Type B pancreatic cell (in vitro differentiated cells): Measurements from ENCODE around the gene AKAP1. TPM values are rescaled to one million over a fixed set of nuclear protein-coding genes. Genes with fewer than 3 reads are reported as not detected.

Source experiments
- DNase-seq: peaks from one replicate; pipeline ENCODE4 v3.0.0; 2021; ENCODE audit warnings: mixed read lengths; ENCODE audit not compliant: unreplicated experiment; ENCODE audit errors: extremely low spot score
- H3K27ac Mint-ChIP-seq: 2 replicates; pipeline ENCODE4 v1.8.0; 2021; ENCODE audit warnings: mild to moderate bottlenecking, mixed read lengths
- H3K27me3 Mint-ChIP-seq: 2 replicates; pipeline ENCODE4 v1.8.0; 2021; ENCODE audit warnings: mixed read lengths
- H3K36me3 Mint-ChIP-seq: 2 replicates; pipeline ENCODE4 v1.8.0; 2021; ENCODE audit warnings: mixed read lengths
- H3K4me1 Mint-ChIP-seq: one replicate; pipeline ENCODE4 v1.8.0; 2021; ENCODE audit warnings: mixed read lengths; ENCODE audit not compliant: unreplicated experiment
- H3K4me3 Mint-ChIP-seq: 2 replicates; pipeline ENCODE4 v1.8.0; 2021; ENCODE audit warnings: mild to moderate bottlenecking, mixed read lengths
- H3K9me3 Mint-ChIP-seq: 2 replicates; pipeline ENCODE4 v1.8.0; 2021; ENCODE audit warnings: mixed read lengths
- total RNA-seq: library from RNA; stranded (reverse); gene quantifications from 2 replicates; pipeline ENCODE4 v1.2.1, GENCODE V29; 2021; ENCODE audit warnings: low replicate concordance
- TF ChIP-seq, protein P1 (sequence below): fragments of 200-600 bp; sonication (generic); conservative IDR thresholded peaks from 2 replicates; pipeline ENCODE4 v1.5.0; 2021; ENCODE audit warnings: antibody characterized with exemption, mild to moderate bottlenecking

Gene AKAP1
- total RNA-seq, 1 donor from 2014 or later = 43.6 TPM

DNA sequence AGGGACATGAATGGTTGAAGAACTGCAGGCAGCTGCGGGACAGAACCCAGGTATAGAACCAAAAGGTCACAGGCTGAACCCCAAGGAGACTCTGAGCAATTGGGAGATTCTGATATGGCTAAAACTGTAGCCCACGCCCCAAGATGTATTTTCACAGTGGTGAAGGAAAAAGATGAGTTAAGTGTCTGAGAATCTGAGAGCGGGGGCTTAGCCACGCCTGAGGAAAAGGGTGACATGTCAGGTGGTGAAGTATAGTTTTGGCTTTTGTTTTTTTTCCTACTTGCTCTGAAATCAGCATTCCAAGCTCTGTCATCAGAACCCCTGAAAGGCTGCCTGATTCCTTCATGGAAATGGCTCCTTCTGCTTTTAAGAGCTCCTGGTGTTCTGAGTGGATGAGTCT is 73.3 kb downstream of the AKAP1 start:
- DNase-seq = no peak
- H3K9me3 Mint-ChIP-seq = no peaks in the 10 kb centered on the region
- peaks cover 9% of the 10 kb centered on the region for H3K4me1 Mint-ChIP-seq
- H3K36me3 Mint-ChIP-seq = no peaks in the 10 kb centered on the region
- no peak overlapping the region for H3K4me3 Mint-ChIP-seq
- TF ChIP-seq, protein P1, sequence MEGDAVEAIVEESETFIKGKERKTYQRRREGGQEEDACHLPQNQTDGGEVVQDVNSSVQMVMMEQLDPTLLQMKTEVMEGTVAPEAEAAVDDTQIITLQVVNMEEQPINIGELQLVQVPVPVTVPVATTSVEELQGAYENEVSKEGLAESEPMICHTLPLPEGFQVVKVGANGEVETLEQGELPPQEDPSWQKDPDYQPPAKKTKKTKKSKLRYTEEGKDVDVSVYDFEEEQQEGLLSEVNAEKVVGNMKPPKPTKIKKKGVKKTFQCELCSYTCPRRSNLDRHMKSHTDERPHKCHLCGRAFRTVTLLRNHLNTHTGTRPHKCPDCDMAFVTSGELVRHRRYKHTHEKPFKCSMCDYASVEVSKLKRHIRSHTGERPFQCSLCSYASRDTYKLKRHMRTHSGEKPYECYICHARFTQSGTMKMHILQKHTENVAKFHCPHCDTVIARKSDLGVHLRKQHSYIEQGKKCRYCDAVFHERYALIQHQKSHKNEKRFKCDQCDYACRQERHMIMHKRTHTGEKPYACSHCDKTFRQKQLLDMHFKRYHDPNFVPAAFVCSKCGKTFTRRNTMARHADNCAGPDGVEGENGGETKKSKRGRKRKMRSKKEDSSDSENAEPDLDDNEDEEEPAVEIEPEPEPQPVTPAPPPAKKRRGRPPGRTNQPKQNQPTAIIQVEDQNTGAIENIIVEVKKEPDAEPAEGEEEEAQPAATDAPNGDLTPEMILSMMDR = no peak
- H3K27ac Mint-ChIP-seq = no peak overlapping the region
- H3K27me3 Mint-ChIP-seq = peaks cover 4% of the 10 kb centered on the region

DNA sequence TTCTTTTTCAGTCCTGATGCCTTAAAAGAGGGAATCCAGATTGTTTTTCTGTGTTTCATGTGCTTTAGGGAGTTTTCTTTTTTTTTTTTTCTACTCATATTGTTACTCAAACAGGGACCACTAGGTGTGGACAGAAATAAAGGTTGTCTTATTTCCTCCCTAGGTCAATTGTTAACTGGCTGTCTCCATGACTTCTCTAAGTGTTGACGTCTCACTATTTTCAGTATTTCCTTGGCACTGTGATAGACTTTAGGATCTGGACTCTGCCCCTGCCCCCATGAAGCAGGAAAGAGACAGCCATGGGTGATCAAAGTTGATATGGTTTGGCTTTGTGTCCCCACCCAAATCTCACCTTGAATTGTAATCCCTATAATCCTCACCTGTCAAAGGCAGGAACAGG is 73.7 kb downstream of the AKAP1 start:
- no peaks in the 10 kb centered on the region for H3K36me3 Mint-ChIP-seq
- H3K9me3 Mint-ChIP-seq = no peaks in the 10 kb centered on the region
- no peak overlapping the region for H3K4me3 Mint-ChIP-seq
- H3K4me1 Mint-ChIP-seq = peaks cover 9% of the 10 kb centered on the region
- peaks cover 3% of the 10 kb centered on the region for H3K27me3 Mint-ChIP-seq
- TF ChIP-seq, protein P1 = no peak
- no peak overlapping the region for H3K27ac Mint-ChIP-seq
- no peak for DNase-seq

- TF ChIP-seq, protein P1 = no peak
- Mint-ChIP-seq H3K4me3 (no peak overlapping the region), H3K27me3 (no peaks in the 10 kb centered on the region), H3K36me3 (no peaks in the 10 kb centered on the region), H3K27ac (no peak overlapping the region), H3K4me1 (peaks cover 9% of the 10 kb centered on the region), H3K9me3 (no peaks in the 10 kb centered on the region)
- DNase-seq = no peak
Measured at GRCh38 chr17:57160624-57161023, 75.6 kb downstream of the AKAP1 start.

DNA sequence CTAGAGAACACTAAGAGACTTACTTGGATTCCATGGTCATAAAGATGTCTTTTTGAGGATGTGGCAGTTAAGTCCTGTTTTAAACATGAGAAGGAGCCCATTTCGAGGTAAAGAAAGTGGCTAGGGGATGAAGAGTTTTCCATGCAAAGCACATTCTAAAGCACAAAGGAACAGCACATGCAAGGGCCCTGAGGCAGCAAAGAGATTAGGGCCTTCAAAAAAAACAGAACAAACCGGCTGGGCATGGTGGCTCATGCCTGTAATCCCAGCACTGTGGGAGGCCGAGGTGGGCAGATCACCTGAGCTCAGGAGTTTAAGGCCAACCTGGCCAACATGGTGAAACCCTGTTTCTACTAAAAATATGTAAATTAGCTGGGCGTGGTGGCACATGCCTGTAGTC is 79.8 kb downstream of the AKAP1 start:
- H3K36me3 Mint-ChIP-seq = no peaks in the 10 kb centered on the region
- H3K4me1 Mint-ChIP-seq = peaks cover 4% of the 10 kb centered on the region
- no peak overlapping the region for H3K27ac Mint-ChIP-seq

GRCh38 chr17:57165754-57166153 is 80.7 kb downstream of the AKAP1 start:
- Mint-ChIP-seq H3K4me3 (no peak overlapping the region), H3K4me1 (peaks cover 4% of the 10 kb centered on the region), H3K27ac (no peak overlapping the region), H3K9me3 (no peaks in the 10 kb centered on the region), H3K27me3 (peaks cover 3% of the 10 kb centered on the region), H3K36me3 (no peaks in the 10 kb centered on the region)
- TF ChIP-seq, protein P1 = no peak
- no peak for DNase-seq

More for the DNA sequence above, 79.8 kb downstream of the AKAP1 start:
- no peak for DNase-seq
- Mint-ChIP-seq H3K27me3 (peaks cover 3% of the 10 kb centered on the region), H3K4me3 (no peak overlapping the region), H3K9me3 (no peaks in the 10 kb centered on the region)
- TF ChIP-seq, protein P1 = no peak

- peaks cover 3% of the 10 kb centered on the region for H3K27me3 Mint-ChIP-seq
- TF ChIP-seq, protein P1 = no peak
- peaks cover 4% of the 10 kb centered on the region for H3K4me1 Mint-ChIP-seq
- H3K27ac Mint-ChIP-seq = no peak overlapping the region
- no peak overlapping the region for H3K4me3 Mint-ChIP-seq
- H3K9me3 Mint-ChIP-seq = no peaks in the 10 kb centered on the region
- DNase-seq = no peak
- H3K36me3 Mint-ChIP-seq = no peaks in the 10 kb centered on the region
Measured at GRCh38 chr17:57166803-57167202, 81.8 kb downstream of the AKAP1 start.
